OCI-M2 (cell line): Measurements from ENCODE around the gene GLIS1.

Experiments
- DNase-seq: peaks from one replicate; lab custom pipeline; 2025; ENCODE audit not compliant: unreplicated experiment; lab: John Stamatoyannopoulos, UW

GLIS1 gene

DNA sequence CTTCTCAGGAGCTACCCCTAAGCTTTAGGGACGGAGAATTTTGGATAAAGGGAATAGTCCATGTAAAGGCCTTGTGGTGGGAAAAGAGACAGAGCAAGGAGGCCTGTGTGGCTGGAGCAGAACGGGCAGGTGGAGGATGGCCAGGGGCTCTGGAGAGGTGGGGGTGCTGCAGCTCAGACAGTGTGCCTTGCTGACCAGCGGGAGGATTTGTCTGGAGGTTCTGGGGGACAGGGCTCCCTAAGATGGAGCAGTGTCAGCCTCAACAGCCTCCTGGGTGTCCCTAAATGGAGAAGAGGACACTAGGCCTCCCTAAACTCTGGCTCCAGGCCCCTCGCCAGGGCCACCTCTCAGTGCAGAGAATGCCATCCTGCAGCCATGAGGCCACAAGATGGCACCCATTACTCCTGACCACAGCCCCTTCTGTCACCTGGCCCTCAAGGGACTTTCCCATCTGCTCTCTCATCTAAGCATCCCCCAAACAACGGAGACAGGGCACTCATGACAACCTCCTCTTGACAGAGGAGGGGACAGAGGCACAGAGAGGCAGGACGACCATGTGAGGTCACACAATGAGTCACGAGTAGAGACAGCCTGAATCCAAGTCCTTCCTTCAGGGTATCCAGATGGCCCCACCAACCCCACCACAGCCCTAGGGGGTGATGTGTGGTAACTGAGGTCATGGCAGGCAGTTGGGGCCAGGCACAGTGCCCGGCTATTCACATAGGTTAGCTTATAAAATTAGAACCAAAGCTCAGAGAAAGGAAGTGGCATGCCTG, 185.0 kb downstream of the GLIS1 start:
- no peak for DNase-seq

DNA sequence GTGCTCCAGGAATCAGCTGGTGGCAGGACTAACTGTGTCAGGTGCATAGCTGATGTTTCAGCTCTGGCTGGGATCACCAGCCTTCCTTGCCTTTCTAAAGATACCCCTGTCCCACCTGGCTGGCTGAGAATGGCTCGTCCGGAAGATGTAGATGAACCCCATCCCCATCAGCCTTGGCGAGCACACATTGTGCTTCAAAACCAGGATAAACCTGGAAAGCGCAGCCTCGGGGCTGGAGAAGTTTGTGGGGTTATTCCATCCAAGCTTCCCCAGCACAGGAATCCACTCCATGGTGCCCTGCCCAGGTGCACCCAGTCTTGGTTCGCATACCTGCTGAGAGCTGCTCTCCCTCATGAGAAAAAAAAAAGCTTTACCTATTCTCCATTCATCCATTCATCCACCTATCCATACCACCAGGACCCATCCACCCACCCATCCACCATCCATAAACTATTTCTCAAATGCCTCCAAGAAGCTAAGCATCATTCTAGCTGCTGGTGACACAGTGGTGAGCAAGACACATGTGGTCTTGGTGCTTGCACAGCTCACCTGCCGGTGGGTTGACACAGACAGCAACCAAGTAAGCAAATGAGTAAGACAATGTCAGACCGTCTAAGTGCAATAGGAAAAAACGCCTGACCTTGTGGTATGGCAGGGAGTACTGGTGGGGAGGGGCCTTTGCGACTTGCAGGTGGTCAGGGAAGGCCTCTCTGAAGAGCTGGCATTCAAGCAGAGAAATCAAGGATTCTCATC, 185.8 kb downstream of the GLIS1 start:
- no peak for DNase-seq

DNA sequence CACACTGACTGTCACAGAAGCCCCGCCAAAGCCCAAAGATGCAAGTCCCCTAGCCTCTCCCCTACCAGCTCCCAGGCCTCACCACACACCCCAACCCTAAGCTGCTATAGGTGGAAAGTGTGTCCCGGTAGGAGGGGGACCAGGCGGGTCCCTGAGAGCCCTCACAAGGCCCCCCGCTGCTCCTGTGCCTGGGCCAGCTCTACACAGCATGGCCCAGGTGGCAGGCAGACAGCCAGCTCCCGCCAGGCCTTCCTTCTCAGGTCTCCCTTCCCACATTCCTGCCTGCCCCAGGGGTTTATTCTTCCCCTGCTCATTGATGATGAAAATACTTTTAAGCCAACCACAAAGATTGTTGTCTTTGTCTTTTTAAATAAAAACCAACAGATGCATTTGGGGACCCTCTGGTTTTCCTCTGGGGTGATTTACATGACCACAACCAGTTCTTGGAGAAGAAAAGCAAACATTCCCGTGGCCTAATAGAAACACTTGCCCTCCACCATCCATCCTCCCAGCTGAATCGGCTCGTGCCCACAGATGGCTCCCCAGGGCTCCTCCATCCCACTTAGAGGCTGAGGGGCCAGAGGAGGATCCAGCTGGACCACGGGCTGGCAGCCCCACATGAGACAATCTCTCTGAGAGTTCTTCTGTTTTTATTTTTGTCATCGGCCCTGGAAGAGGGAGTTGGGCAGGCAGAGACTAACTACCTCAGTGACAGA, 186.7 kb downstream of the GLIS1 start:
- no peak for DNase-seq

DNA sequence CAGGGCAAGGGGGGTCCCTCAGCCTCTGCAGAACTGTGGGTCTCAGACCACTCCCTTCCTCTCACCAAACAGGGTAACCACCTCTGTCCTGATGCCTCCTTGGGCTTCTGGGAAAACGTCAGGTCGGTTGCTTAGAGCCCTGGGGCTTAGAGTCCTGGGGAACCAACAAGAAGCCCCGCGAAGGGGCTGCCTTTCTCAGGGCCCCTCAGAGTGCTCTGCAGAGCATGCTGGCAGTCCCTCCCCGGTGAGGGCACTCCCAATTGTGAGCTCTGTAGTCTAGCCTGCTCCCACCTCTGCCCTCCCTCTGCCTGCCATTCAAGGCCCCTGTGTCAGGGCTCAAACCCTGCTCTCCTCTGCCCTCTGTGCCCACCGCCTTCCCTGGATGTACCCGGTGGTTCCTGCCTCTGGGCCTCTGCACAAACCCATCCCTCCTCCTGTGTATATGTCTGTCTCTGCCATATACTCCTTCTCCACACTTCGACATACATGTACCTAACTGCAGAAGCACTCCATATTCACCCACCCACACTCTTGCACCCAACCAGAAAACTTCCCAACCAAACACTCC, 187.5 kb downstream of the GLIS1 start:
- DNase-seq, result no peak

DNA sequence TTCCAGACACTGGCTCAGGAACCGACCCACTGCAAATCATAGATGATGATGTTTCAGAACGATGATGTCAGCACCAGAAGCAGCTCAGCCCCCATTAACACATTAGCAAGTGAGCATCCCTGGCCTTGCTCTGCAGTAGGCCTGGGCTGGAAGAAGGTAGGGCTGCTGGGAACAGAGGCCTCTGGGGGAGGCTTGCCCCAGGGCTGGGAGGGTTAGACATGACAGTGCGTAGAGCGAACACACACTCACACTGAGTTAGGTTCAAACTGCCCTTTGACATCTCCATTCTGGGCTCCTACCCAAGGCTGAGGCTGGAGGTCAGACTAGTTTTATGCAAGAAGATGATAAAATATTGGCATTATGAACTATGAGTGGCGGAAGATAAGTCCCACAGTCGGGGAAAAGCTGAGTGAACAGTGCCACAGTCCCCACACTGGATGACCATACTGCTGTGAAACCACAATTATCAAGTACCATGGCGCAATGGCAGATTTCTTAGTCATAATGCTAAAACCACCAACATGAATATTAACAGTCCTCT, 188.7 kb downstream of the GLIS1 start:
- DNase-seq, result no peak

DNA sequence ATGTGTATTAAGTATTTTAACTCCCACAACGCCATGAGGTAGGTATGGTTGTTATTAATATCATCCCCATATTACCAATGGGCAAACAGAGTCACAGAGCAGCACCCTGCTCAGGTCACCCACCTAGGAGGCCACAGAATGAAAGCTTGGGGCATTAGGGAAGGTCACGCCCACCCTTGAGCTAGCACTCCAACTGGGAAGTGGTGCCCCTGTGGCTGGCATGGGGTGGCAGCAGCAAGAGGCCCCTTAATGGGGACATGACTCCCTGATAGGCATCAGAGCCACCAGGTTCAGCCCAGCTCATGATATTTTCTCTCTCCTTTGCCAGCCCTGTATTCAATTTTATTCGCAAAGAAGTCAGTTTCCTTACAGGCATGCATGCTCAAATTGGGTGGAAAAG, 189.2 kb downstream of the GLIS1 start:
- no peak for DNase-seq

DNA sequence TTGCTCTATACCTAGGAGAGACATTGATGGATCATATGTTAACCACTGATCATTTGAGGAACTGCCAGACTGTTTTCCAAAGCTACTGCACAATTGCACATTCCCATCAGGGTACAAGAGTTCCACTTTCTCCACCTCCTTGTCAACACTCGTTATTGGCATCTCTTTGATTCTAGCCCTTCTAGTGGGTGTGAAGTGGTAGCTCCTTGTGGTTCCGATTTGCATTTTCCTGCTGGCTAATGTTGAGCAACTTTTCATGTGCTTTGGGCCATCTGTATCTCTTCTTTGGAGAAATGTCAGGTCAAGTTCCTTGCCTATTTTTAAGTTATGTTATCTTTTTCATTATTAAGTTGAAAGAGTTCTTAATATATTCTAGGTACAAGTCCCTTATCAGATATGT, 189.7 kb downstream of the GLIS1 start:
- DNase-seq, result no peak

DNA sequence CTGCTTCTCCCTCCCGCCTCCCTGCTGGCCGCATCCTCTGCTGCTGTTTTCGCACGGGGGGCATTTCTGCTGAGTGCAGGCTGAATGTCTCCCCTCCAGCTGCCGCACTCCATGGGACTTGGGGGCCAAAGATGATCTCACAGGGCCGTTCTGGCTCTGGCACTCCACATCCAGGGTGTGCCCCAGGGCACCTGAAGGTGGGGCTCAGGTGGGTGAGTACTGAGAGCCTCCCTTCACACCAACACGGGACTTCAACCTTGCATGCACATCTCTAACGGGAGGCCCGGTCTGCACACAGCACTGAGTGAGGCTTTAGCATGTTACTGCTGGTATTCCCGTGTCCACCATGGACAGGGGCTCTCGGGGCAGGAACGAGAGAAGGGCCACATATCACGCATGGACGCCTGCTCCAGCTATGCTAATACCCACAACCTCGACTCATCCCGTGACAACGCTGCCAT, 190.9 kb downstream of the GLIS1 start:
- DNase-seq, result no peak

DNA sequence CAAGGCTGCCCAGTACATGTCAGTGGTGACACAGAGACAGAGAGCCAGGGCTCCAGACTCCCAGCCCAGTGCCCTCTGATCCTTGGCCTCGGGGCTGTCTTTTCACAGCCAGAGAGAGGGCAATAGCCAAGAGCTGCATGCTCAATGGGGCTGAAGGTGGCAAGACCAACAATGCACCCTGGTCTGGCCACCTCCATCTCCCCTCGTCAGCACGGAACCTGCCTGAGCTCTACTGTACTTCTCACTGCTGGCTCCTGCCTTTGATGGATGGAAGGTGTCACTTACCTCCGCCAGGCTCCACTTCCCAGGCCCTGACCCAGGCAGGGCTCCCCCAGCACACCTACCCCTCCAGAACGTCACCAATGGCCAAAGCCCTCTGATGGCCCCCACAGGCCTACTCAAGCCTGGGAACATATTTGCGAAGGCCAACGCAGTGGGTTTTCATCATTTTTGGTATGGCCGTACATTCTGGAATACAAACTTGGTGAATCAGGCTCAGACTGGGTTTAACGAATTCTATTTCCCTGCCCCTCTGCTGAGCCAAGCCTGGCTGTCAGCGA, 191.7 kb downstream of the GLIS1 start:
- DNase-seq, result no peak

DNA sequence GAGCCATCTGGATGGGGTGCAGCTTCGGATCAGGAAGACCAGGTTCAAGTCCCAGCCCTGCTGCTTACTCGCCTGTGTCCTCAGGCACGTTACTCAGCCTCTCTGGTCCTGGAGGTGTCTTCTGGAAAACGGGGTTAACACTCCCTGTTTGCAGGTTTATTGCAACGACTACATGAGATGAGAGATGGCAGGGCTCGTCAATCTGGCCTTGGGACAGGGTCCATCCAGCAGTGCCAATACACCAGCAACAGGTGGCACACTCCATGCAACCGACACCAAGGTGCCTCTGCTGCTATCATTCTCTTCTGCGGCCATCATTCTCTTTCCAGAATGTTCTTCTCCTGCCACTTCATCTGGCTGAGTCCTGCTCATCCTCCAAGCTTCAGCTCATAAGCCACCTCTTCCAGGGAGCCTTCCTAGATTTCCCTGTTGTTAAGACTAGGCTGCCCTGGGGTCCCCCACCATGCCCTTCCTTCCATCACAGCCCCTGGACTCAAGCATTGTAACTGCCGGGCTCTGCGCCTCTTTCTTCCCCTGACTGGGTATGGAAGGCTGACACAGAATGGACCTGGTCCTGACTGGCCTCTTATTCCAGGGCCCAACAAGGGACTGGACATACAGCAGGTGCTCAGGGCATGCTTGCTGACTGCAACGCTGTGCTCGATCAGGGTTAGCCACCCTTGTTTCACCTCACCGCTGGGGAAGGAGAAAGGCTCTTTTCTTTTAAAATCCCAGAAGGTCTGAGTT, 192.4 kb downstream of the GLIS1 start:
- no peak for DNase-seq

DNA sequence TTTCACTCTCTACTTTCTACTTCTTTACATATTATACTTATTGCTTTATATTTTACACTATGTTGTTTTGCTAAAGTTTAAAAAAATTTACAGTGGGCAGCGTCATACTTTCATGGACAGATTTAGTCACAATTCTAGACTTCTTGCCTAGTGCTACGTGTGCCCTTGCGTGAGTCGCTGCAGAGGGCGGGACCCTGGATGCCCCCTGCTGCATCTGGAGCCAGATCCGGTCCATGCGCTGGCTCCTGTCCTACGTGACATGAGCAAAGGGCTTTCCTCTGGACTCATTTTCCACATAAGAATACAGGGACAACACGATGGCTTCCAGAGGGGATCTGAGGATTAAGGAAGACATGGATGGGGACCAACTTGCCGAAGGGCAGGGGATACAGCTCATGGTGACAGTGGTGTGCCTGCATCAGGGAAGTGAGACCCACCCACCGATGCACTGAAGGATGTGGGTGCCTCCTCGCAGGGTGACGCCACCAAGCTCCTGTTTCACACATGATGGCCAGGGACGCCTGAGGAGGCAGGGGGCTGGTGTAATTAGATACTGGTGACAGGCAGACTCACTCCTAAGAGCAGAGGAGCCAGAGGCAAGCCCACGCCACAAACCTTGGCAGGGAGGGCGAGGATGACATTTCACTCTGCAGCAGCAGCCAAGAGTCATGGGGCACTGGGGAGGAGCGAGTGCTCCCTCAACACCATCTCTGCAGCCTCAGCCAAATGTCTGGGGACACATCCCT, 193.1 kb downstream of the GLIS1 start:
- DNase-seq, result no peak

DNA sequence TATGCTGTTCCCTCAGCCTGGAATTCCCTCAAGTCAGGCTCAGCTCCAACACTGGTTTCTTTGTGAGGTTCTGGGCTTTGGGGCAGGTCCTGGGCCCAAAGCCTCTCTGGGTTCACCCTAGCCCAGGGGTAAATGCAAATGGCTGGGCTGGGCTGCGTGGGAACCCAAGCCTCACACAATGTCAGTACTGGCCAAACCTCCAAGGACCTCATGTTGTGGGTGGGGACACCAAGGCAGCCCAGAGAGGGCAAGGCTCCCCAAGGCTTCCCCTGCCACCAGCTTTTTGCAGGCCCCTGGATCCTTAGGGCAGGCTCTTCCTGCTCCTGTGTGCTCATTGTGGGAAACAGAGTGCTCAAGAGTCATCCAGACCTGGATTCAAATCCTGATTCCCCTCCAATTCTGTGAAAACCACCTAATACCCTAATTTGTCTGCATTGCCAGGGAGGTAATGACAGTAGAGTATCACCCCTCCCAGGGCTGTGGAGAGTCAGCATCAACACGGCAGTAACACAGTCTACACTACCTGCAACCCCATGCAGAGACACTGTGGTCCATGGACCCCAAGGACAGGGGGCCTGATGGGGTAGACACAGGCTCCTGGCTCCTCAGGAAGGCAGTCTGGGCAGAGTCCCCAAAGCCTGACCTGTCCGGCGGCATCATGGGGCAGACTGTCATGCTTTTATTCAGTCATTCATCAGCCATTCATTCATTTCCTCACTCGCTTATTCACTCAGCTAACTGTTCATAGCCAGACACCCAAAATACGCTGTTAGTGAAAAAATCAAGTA, 194.0 kb downstream of the GLIS1 start:
- no peak for DNase-seq

DNA sequence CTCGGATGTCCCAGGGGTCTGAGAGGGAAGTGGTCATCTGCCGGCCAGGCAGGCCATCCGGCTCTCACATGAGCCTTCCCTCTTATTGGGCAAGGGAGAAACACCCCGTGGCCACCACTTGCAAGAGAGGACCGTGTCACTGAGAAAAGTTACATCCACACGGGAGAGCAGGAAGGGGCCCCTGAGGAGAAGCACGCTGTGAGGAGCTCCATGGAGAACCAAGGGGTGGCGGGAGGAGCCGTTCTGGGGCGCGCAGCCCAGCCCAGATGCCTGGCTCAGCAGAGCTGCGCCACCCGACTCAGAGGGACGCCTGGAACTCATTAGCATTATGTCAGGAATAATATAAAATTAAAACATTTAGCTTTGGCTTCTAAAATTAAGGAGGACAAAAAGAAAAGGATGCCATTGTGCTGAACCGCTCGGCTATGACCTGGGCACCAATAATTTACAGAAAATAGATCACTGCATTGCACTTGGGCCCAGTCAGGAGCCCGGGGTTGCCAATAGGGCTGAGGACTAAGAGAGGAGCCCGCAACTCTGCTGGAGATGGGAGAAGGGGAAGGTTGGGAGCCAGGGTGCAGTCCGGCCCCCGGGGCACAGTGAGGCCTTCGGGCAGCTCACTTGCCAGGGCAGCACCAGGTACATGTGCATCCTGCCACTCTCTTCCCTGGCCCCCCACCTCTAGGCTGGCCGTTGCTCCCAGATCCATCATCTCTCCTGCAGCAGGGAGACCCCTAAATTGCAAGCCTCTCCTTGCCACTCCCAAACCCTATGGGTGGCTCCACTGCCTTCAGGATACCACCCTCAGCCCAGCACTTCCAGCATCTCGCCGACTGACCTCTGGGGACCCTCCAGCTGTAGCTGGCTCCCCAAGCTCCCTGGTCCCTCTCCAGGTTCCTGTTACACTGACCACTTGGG, 194.9 kb downstream of the GLIS1 start:
- DNase-seq, result no peak

DNA sequence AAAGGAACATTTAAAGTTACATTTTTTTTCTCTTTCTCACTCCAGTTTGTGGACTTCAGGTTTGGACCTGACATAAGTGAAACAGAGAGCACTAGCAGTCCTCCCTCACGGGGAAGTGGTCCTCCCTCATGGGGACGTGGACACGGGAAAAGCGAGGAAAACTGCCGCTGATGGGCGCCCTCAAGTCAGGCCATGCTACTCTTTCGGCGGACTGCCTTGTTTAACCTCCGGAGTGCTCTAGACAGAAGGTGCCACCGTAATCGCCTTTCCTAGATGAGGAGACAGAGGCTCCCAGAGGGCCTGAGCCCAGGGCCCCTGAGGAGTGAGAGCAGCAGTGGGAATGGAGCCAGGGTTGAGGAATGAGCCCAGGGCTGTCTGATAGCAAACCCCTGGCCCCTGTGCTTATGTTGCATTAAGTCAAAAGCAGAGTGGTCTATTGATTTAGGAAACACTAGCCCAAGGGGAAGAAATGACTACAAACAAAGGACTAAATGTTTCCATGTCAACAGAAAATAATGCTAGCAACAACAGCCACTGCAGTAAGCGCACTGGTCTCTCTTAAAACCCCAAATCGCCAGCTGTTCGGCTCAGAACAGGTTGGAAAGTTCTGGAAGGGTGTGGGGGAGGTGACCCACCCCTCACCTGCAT, 195.7 kb downstream of the GLIS1 start:
- DNase-seq, result no peak

DNA sequence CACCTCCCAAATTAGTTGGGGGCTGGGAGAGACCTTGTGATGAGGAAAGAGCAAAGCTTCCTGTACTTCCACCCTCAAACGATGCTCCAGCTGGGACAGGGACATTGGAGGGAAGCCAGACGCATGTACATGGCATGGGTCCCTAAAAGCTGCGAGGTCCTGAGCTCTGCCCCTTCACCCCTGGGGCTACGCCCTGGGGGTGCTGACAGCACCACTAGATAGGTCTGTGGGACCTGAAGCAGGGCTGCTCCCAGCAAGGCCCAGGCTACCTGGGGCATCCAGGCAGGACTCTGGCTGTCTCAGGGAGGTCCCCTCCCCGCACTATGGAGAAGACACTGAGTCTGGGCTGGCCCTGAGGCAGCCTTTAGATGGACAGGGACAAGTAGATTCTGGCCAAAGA, 196.4 kb downstream of the GLIS1 start:
- DNase-seq, result no peak

DNA sequence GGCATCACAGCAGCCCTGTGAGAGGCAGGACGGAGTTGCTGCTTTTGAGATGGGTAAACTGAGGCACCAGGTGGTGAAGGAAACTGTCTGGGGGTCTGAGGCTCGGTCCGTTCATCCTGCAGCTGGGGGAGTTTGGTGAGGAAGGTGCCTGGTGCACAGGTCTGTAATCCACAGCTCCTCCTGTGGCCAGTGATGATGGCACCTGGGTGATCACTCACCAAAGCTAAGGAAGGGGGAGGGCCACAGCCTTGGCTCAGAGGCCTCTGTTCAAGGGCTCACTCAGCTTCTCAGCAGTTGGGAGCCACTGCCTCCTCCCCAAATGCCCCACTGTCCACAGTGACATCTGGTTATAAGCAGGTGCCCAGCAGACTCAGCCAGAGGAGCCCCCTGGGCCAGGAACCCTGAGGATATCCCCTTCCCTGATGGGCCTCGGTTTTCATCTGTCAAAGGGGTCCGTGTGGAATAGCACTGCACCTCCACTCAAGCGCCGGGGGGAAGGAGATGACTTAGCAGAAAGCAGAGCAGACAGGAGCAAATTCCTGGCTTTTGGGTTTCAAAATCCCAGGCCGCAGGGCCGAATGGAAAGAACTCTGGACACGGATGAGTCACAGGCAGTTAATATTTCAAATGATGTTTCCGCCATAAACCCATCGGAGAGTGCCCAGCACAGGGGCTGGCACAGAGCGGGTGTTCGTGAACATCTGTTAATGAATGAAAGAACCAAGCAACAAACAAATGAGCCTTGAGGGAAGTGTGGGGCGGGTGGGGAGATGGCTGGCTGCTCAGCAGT, 197.0 kb downstream of the GLIS1 start:
- DNase-seq, result no peak
